ENCODE data around the gene PIGZ. TPM values are rescaled to one million over a fixed set of nuclear protein-coding genes. Genes with fewer than 3 reads are reported as not detected.

The PIGZ gene
- total and polyA plus RNA-seq, 5 donors = 3.4 to 5.2 (median 4.0) TPM

- no peaks in the 10 kb centered on the region for H3K27me3 ChIP-seq (ENCODE audit: control insufficient read depth, insufficient read depth)
- ATAC-seq (no peak), DNase-seq (peak in 1 of 3 donors; percentile 4)
- WGBS = 89% methylated on average over 27 of the region's 27 CpGs
- no peak overlapping the region for H3K27ac ChIP-seq (ENCODE audit: low read length)
- H3K4me3 ChIP-seq (ENCODE audit: low read length) = no peak overlapping the region
- no peaks in the 10 kb centered on the region for H3K9me3 ChIP-seq (ENCODE audit: control insufficient read depth, low read length)
- no peaks in the 10 kb centered on the region for H3K4me1 ChIP-seq (ENCODE audit: control insufficient read depth, insufficient read depth, low read length)
- intact Hi-C loops (cut with DNase I) = loop anchor here in 2 of 4 donors (10.0 kb wide), 1 partner anchor 176 kb away; no protein-coding TSS in a partner anchor
These were observed 40.0 kb upstream of the PIGZ start for GRCh38 chr3:197008436-197009209.

- DNase-seq = no peak
- no peaks in the 10 kb centered on the region for H3K27me3 ChIP-seq (ENCODE audit: control insufficient read depth, insufficient read depth)
- whole genome bisulfite sequencing = 73% methylated on average over 8 of the region's 8 CpGs
These were observed 39.3 kb upstream of the PIGZ start for GRCh38 chr3:197007953-197008352.

GRCh38 chr3:197007296-197007940, 38.8 kb upstream of the PIGZ start:
- Histone ChIP-seq H3K4me3 (ENCODE audit: low read length) (no peak overlapping the region), H3K4me1 (ENCODE audit: control insufficient read depth, insufficient read depth, low read length) (no peaks in the 10 kb centered on the region), H3K27me3 (ENCODE audit: control insufficient read depth, insufficient read depth) (no peaks in the 10 kb centered on the region), H3K27ac (ENCODE audit: low read length) (no peak overlapping the region), H3K9me3 (ENCODE audit: control insufficient read depth, low read length) (no peaks in the 10 kb centered on the region)
- DNase-seq (peak in 1 of 3 donors; percentile 18), ATAC-seq (no peak)
- intact Hi-C loops (cut with DNase I) = loop anchor here in 2 of 4 donors (10.0 kb wide), 1 partner anchor 177 kb away; no protein-coding TSS in a partner anchor
- 85% methylated on average over 12 of the region's 12 CpGs for WGBS

More at GRCh38 chr3:197007953-197008352, 39.3 kb upstream of the PIGZ start:
- ATAC-seq = no peak
- Histone ChIP-seq H3K4me3 (ENCODE audit: low read length) (no peak overlapping the region), H3K4me1 (ENCODE audit: control insufficient read depth, insufficient read depth, low read length) (no peaks in the 10 kb centered on the region), H3K27ac (ENCODE audit: low read length) (no peak overlapping the region), H3K9me3 (ENCODE audit: control insufficient read depth, low read length) (no peaks in the 10 kb centered on the region)
- intact Hi-C loops (cut with DNase I) = loop anchor here in 2 of 4 donors (10.0 kb wide), 1 partner anchor 177 kb away; no protein-coding TSS in a partner anchor

- Histone ChIP-seq H3K27me3 (ENCODE audit: control insufficient read depth, insufficient read depth) (no peaks in the 10 kb centered on the region), H3K4me3 (ENCODE audit: low read length) (no peak overlapping the region), H3K27ac (ENCODE audit: low read length) (no peak overlapping the region), H3K9me3 (ENCODE audit: control insufficient read depth, low read length) (no peaks in the 10 kb centered on the region), H3K4me1 (ENCODE audit: control insufficient read depth, insufficient read depth, low read length) (no peaks in the 10 kb centered on the region)
- 95% methylated on average over 5 of the region's 5 CpGs for WGBS
- intact Hi-C loops (cut with DNase I) = loop anchor here in 2 of 4 donors (10.0 kb wide), 1 partner anchor 178 kb away; no protein-coding TSS in a partner anchor
- DNase-seq (peak in 1 of 3 donors; percentile 3), ATAC-seq (no peak)
These were observed 38.2 kb upstream of the PIGZ start for GRCh38 chr3:197006860-197007259.

GRCh38 chr3:197006446-197006845, 37.8 kb upstream of the PIGZ start:
- no peaks in the 10 kb centered on the region for H3K4me1 ChIP-seq (ENCODE audit: control insufficient read depth, insufficient read depth, low read length)
- H3K27ac ChIP-seq (ENCODE audit: low read length) = no peak overlapping the region
- 90% methylated on average over 11 of the region's 11 CpGs for WGBS
- no peaks in the 10 kb centered on the region for H3K9me3 ChIP-seq (ENCODE audit: control insufficient read depth, low read length)
- H3K4me3 ChIP-seq (ENCODE audit: low read length) = no peak overlapping the region
- DNase-seq = peak in 1 of 3 donors; percentile 54
- ATAC-seq = no peak
- intact Hi-C loops (cut with DNase I) = loop anchor here in 2 of 4 donors (10.0 kb wide), 1 partner anchor 178 kb away; no protein-coding TSS in a partner anchor
- no peaks in the 10 kb centered on the region for H3K27me3 ChIP-seq (ENCODE audit: control insufficient read depth, insufficient read depth)

- Histone ChIP-seq H3K27me3 (ENCODE audit: control insufficient read depth, insufficient read depth) (no peaks in the 10 kb centered on the region), H3K27ac (ENCODE audit: low read length) (no peak overlapping the region), H3K9me3 (ENCODE audit: control insufficient read depth, low read length) (no peaks in the 10 kb centered on the region), H3K4me3 (ENCODE audit: low read length) (peak overlapping the region; percentile 94), H3K4me1 (ENCODE audit: control insufficient read depth, insufficient read depth, low read length) (no peaks in the 10 kb centered on the region)
- intact Hi-C loops (cut with DNase I) = loop anchor here (5.0 to 10.0 kb wide), 2 partner anchors 181 to 184 kb away; no protein-coding TSS in a partner anchor
- ATAC-seq (no peak), DNase-seq (peak in 2 of 3 donors; percentile 67 to 72)
- WGBS = 25% methylated on average over 61 of the region's 61 CpGs
These were observed 35.1 kb upstream of the PIGZ start for GRCh38 chr3:197003461-197004385.

- H3K4me3 ChIP-seq (ENCODE audit: low read length) = peak overlapping the region; percentile 94
- intact Hi-C loops (cut with DNase I) = loop anchor here (5.0 to 10.0 kb wide), 2 partner anchors 182 to 184 kb away; no protein-coding TSS in a partner anchor
- peak; percentile 89 for ATAC-seq
- WGBS = under 1% methylated on average over 112 of the region's 113 CpGs
- H3K9me3 ChIP-seq (ENCODE audit: control insufficient read depth, low read length) = no peaks in the 10 kb centered on the region
- peak; percentile 75 to 92 (median 91) for DNase-seq
- H3K27ac ChIP-seq (ENCODE audit: low read length) = peak overlapping the region; percentile 2
- no peaks in the 10 kb centered on the region for H3K27me3 ChIP-seq (ENCODE audit: control insufficient read depth, insufficient read depth)
- no peaks in the 10 kb centered on the region for H3K4me1 ChIP-seq (ENCODE audit: control insufficient read depth, insufficient read depth, low read length)
These were observed 34.2 kb upstream of the PIGZ start for GRCh38 chr3:197002701-197003454.

- H3K4me3 ChIP-seq (ENCODE audit: low read length) = peak overlapping the region; percentile 94
- DNase-seq (peak in 1 of 3 donors; percentile 75), ATAC-seq (peak; percentile 47 to 52)
- no peaks in the 10 kb centered on the region for H3K27me3 ChIP-seq (ENCODE audit: control insufficient read depth, insufficient read depth)
- intact Hi-C loops (cut with DNase I) = loop anchor here (5.0 to 10.0 kb wide), 2 partner anchors 183 to 185 kb away; no protein-coding TSS in a partner anchor
- H3K27ac ChIP-seq (ENCODE audit: low read length) = peak overlapping the region; percentile 2
- H3K9me3 ChIP-seq (ENCODE audit: control insufficient read depth, low read length) = no peaks in the 10 kb centered on the region
- 20% methylated on average over 55 of the region's 55 CpGs for WGBS
- H3K4me1 ChIP-seq (ENCODE audit: control insufficient read depth, insufficient read depth, low read length) = no peaks in the 10 kb centered on the region
These were observed 33.5 kb upstream of the PIGZ start for GRCh38 chr3:197001972-197002700.

Measured in right cardiac atrium (tissue), 5 donors.